ENCODE measurements around the gene NCKAP5.
"Not testable (repeated sequence)": the region's sequence is repeated elsewhere in the genome, so short reads cannot be mapped to it uniquely, and the experiment has no call there.

The NCKAP5 gene

DNA sequence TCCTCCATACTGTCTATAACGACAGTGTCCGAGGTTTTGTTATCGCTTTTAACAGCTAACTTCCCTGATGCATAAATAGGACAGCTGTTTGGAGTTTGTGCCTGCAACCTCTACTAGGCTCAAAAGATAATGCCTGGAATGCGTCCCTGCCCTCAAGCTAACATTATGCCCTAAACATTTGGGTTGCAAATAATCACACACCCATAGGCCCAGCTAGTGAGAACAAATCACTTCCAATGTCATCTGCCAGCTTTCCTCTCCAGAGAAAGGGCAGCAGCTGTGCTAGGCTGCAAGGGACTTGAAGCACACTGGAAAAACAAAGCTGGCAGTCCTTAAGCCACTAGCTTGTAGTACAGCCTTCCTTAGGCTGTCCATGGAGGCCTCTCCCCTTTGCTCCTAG, 696.4 kb downstream of the NCKAP5 start:
- in situ Hi-C loops (cut with MboI; ENCODE audit: low pct_unique_long_range_greater_than_20kb, low sequenced_read_pairs) = no loop called here
- DNase-seq = no peak

DNA sequence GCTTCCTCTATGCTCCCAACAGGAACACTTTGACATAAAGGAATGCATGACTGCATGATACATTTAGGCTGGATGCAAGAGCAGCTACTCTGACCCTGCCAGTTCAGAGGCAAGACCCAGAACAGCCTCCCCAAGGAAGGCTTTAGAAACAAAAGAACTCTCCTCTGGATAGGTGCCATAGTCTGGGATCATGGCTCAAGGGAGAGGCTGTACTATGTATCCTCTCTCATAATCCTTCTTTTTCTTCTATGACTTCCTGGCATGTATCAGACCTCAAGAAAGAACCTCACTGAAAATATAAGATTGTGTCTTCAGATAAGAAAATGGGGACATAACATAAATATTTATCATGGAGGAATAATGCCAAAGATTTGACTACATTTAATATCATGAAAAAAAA, 704.3 kb downstream of the NCKAP5 start:
- DNase-seq = no peak
- in situ Hi-C loops (cut with MboI; ENCODE audit: low pct_unique_long_range_greater_than_20kb, low sequenced_read_pairs) = no loop called here

GRCh38 chr2:132860220-132860619, 708.0 kb downstream of the NCKAP5 start:
- DNase-seq = no peak
- in situ Hi-C loops (cut with MboI; ENCODE audit: low pct_unique_long_range_greater_than_20kb, low sequenced_read_pairs) = no loop called here

GRCh38 chr2:132859590-132859989, 708.7 kb downstream of the NCKAP5 start:
- in situ Hi-C loops (cut with MboI; ENCODE audit: low pct_unique_long_range_greater_than_20kb, low sequenced_read_pairs) = no loop called here
- DNase-seq = no peak

DNA sequence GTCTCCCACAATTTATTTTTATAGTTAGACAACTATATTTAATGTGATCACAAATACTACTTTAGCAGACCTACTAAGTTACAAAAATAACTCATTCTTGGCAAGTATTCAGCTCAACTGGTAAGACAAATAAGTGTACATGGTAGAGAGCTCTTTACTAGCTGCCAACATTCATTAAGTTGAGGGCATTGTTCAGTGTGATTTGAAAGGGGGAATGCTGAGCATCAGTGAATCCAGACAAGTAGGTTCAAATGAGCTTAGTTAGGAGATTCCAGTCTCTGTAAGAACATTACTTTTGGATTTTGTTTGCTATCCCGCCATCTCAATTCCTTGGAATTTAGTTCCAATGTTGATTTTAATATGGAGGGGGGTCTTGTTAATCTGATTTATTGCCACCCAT, 710.9 kb downstream of the NCKAP5 start:
- in situ Hi-C loops (cut with MboI; ENCODE audit: low pct_unique_long_range_greater_than_20kb, low sequenced_read_pairs) = no loop called here
- DNase-seq = no peak

- DNase-seq = no peak
- in situ Hi-C loops (cut with MboI; ENCODE audit: low pct_unique_long_range_greater_than_20kb, low sequenced_read_pairs) = no loop called here
These were observed 717.6 kb downstream of the NCKAP5 start for GRCh38 chr2:132850688-132851087.

GRCh38 chr2:132849118-132849517, 719.1 kb downstream of the NCKAP5 start:
- DNase-seq = no peak
- in situ Hi-C loops (cut with MboI; ENCODE audit: low pct_unique_long_range_greater_than_20kb, low sequenced_read_pairs) = no loop called here

- in situ Hi-C loops (cut with MboI; ENCODE audit: low pct_unique_long_range_greater_than_20kb, low sequenced_read_pairs) = no loop called here
- DNase-seq = no peak
These were observed 722.9 kb downstream of the NCKAP5 start for GRCh38 chr2:132845339-132845738.

DNA sequence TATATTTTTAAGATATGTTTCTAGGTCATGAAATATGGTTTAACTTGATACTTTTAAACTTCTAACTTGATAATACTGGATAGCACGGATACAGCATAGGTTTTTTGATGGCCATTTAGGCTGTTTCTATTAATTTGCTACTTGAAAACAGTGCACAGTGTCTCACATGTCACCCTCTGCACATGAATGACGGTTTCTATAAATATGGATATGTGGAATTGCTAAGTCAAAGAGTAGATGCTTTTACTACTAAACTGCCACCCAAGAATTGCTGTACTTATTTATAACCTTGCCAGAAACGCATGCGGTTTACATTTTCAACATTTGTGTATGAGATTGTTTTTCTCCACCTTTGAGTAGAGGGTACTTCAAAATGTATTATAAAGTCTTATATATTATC, 723.7 kb downstream of the NCKAP5 start:
- in situ Hi-C loops (cut with MboI; ENCODE audit: low pct_unique_long_range_greater_than_20kb, low sequenced_read_pairs) = no loop called here
- no peak for DNase-seq

DNA sequence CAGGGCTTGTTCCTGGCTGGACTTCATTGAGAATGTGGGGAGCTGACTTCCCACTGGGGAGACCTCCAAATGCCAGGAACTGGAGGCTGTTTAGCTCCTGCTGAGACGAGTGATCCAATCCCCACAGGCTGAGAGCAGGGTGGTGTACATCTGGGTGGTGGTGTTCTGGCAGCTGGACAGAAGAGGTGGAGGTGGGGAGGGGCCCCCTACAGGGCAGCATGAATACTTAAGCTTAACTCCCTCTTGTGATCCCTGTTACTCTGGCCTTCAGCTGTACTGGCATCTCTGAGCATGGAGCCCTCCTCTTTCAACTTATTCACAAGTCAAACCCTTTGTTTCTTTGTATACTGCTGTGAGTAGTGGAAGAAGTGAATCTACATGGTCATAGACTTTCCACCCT, 730.5 kb downstream of the NCKAP5 start:
- DNase-seq = no peak
- in situ Hi-C loops (cut with MboI; ENCODE audit: low pct_unique_long_range_greater_than_20kb, low sequenced_read_pairs) = no loop called here

- no peak for DNase-seq
- in situ Hi-C loops (cut with MboI; ENCODE audit: low pct_unique_long_range_greater_than_20kb, low sequenced_read_pairs) = no loop called here
These were observed 737.9 kb downstream of the NCKAP5 start for GRCh38 chr2:132830321-132830827.

DNA sequence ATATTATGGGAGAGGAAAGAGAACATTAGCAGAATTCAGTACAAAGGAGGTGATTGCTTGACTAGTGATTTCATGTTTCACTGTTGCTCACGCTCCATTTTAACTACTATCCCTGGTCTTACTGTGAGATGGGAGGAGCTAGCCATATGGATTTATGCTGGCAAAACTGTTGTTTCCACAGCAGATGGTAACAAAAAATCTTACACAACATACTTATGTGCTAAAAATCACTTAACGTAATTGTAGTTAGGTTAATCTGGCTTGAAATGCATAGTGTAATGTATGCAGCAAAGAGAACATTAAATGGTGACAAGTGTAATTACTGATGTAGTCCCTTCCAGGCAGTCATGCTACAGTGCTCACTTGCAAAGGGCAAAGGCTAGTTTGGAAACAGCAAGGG, 742.7 kb downstream of the NCKAP5 start:
- in situ Hi-C loops (cut with MboI; ENCODE audit: low pct_unique_long_range_greater_than_20kb, low sequenced_read_pairs) = no loop called here
- no peak for DNase-seq

GRCh38 chr2:132824716-132825115, 743.5 kb downstream of the NCKAP5 start:
- in situ Hi-C loops (cut with MboI; ENCODE audit: low pct_unique_long_range_greater_than_20kb, low sequenced_read_pairs) = no loop called here
- no peak for DNase-seq

GRCh38 chr2:132816234-132816633, 752.0 kb downstream of the NCKAP5 start:
- in situ Hi-C loops (cut with MboI; ENCODE audit: low pct_unique_long_range_greater_than_20kb, low sequenced_read_pairs) = no loop called here
- DNase-seq = no peak

- in situ Hi-C loops (cut with MboI; ENCODE audit: low pct_unique_long_range_greater_than_20kb, low sequenced_read_pairs) = no loop called here
These were observed 752.7 kb downstream of the NCKAP5 start for GRCh38 chr2:132815516-132815915.

GRCh38 chr2:132814651-132815050, 753.6 kb downstream of the NCKAP5 start:
- no peak for DNase-seq
- in situ Hi-C loops (cut with MboI; ENCODE audit: low pct_unique_long_range_greater_than_20kb, low sequenced_read_pairs) = no loop called here

More at GRCh38 chr2:132815516-132815915, 752.7 kb downstream of the NCKAP5 start:
- no peak for DNase-seq

DNA sequence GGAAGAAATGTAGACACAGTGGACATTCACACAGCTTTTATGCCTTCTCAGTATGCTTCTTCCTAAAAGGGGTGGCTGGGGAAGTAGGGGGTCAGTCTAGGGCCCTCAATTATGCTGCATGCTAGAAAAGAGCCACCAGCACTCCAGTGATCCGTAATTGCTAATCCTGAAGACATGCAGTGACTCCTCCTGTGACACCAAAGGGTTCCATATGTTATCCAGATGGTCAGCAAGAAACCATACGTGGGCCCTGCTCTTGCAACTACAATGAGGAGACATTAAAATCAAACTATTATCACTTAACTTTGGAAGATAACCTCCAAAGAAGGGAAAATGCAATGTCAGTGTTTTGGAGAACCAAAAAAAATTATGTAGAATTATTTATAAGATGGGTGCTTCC, 754.8 kb downstream of the NCKAP5 start:
- in situ Hi-C loops (cut with MboI; ENCODE audit: low pct_unique_long_range_greater_than_20kb, low sequenced_read_pairs) = no loop called here
- DNase-seq = no peak

DNA sequence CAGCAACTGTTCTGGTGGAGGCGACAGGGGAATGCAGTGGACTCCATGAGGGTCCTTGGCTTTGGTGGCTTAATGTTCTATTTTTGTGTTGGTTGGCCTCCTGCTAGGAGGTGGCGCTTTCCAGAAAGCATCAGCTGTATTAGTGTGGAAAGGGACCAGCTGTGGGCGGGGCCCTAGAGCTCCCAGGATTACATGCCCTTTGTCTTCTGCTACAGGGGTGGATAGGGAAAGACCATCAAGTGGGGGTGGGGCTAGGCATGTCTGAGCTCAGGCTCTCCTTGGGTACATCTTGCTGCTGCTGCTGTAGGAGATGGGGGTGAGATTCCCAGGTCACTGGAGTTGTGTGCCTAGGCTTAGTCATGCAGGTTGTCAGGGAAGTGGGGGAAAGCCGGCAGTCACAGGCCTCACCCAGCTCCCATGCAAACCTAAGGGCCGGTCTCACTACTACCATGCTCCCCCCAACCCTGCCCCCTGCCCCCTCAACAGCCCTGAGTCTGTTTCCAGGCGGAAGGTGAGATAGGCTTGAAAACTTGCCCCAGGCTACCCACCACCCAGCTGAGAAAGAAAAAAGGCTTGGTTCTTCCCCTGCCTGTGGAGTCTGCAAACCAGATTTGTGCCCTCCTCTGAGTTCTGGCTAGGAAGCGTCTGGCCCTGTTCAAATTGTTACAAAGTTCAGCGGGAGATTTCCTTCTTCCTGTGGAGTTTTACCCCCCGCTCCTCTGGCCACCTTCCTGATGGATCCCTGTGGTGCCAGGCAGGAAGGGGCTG, 756.9 kb downstream of the NCKAP5 start:
- no peak for DNase-seq
- in situ Hi-C loops (cut with MboI; ENCODE audit: low pct_unique_long_range_greater_than_20kb, low sequenced_read_pairs) = no loop called here

DNA sequence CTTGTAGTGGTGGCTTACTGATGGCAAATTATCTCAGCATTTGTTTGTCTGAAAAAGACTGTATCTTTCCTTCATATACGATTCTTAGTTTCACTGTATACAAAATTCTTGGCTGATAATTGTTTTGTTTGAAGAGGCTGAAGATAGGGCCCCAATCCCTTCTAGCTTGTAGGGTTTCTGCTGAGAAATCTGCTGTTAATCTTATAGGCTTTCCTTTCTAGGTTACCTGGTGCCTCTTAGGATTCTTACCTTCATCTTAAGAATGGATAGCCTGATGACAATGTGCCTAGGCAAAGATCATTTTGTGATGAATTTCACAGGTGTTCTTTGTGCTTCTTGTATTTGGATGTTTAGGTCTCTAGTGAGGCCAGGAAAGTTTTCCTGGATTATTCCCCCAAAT, 758.3 kb downstream of the NCKAP5 start:
- DNase-seq; in situ Hi-C loops (cut with MboI; ENCODE audit: low pct_unique_long_range_greater_than_20kb, low sequenced_read_pairs): not testable (repeated sequence)

GRCh38 chr2:132804051-132804450, 764.2 kb downstream of the NCKAP5 start:
- in situ Hi-C loops (cut with MboI; ENCODE audit: low pct_unique_long_range_greater_than_20kb, low sequenced_read_pairs) = no loop called here
- DNase-seq = peak; percentile 11

GRCh38 chr2:132798341-132798740, 769.9 kb downstream of the NCKAP5 start:
- in situ Hi-C loops (cut with MboI; ENCODE audit: low pct_unique_long_range_greater_than_20kb, low sequenced_read_pairs) = no loop called here
- no peak for DNase-seq

Data from KBM-7 (cell line).